T-helper 2 cell (primary cell): ENCODE data around the gene ATRX.
"Not testable (repeated sequence)": the region's sequence is repeated elsewhere in the genome, so short reads cannot be mapped to it uniquely, and the experiment has no call there.

Experiments
- DNase-seq, 5 experiments: peaks; one replicate each; pipeline versions ENCODE4 v3.0.0 to v3.0.0-alpha.2; 2012 to 2022
- total RNA-seq, 2 donors: gene quantifications; one replicate each; lab custom pipeline; 2026; lab: John Stamatoyannopoulos, UW

ATRX gene, protein sequence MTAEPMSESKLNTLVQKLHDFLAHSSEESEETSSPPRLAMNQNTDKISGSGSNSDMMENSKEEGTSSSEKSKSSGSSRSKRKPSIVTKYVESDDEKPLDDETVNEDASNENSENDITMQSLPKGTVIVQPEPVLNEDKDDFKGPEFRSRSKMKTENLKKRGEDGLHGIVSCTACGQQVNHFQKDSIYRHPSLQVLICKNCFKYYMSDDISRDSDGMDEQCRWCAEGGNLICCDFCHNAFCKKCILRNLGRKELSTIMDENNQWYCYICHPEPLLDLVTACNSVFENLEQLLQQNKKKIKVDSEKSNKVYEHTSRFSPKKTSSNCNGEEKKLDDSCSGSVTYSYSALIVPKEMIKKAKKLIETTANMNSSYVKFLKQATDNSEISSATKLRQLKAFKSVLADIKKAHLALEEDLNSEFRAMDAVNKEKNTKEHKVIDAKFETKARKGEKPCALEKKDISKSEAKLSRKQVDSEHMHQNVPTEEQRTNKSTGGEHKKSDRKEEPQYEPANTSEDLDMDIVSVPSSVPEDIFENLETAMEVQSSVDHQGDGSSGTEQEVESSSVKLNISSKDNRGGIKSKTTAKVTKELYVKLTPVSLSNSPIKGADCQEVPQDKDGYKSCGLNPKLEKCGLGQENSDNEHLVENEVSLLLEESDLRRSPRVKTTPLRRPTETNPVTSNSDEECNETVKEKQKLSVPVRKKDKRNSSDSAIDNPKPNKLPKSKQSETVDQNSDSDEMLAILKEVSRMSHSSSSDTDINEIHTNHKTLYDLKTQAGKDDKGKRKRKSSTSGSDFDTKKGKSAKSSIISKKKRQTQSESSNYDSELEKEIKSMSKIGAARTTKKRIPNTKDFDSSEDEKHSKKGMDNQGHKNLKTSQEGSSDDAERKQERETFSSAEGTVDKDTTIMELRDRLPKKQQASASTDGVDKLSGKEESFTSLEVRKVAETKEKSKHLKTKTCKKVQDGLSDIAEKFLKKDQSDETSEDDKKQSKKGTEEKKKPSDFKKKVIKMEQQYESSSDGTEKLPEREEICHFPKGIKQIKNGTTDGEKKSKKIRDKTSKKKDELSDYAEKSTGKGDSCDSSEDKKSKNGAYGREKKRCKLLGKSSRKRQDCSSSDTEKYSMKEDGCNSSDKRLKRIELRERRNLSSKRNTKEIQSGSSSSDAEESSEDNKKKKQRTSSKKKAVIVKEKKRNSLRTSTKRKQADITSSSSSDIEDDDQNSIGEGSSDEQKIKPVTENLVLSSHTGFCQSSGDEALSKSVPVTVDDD (N-terminal part only)
- 158 to 248 reads per million in 2 donors for total RNA-seq

DNA sequence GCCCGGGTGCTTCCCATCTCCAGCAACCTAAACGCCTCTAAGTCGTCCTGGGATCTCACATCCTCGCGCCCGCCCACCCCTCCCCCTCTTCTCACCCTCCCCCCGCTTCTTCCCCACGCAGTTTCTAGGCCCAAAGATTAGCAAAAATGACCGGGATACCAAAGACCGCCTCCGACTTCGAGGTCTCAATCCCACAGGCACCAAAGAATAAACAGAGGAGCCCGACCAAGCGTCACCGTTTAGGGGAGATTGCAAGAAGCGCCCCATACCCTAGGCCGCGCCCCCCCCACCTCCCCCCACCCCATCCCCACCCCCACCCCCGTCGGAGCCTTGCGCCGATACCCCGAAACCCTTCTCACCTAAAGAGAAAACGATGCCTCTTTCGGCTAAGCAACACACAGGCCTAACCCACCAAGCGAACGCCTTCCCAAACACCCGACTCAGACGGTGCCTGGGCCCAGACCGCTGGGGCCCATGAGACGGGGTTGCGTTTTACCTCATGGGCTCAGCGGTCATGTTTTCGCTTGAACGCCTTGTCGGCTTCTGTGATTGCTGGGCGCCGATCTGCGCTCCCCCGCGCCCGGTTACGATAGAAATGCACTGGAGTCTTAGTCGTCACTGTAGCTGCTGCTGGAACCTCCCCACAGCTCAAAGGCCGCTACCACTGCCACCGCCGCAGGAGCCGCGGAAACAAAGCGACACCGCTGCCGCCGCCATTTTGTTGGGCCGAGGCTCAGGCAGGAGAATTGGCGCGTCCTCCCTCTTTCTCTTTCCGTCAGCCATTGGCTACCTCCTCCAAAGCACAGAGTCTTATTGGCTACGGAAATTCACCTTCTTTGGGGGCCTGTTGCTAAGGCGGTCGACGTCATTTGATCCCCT lies at the start of gene ATRX:
ATRX (minus strand) TSS at position 731 of the 879 bp plus-strand sequence; CDS start at position 516, 215 bp downstream.
- peak; percentile 47 to 93 (median 74) for DNase-seq

DNA sequence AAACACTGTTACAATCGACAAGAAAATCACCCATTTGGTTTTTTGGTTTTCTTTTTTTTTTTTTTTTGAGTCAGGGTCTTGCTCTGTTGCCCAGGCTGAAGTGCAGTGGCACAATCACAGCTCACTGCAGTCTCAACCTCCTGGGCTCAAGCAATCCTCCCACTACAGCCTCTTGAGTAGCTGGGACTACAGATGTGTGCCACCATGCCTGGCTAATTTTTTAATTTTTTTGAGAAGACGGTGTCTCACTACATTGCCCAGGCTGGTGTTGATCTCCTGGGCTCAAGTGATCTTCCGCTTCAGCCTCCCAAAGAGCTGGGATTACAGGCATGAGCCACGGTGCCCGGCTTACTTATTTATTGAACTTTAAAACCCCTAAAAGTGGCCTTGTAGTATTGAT lies 45.5 kb upstream of the ATRX start:
- not testable (repeated sequence) for DNase-seq

DNA sequence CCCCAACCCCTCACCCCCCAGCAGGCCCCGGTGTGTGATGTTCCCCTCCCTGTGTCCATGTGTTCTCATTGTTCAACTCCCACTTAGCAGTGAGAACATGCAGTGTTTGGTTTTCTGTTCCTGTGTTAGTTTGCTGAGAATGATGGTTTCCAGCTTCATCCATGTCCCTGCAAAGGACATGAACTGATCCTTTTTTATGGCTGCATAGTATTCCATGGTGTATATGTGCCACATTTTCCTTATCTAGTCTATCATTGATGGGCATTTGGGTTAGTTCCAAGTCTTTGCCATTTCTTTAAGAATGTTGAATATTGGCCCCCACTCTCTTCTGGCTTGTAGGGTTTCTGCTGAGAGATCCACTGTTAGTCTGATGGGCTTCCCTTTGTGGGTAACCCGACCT lies 36.0 kb upstream of the ATRX start:
- not testable (repeated sequence) for DNase-seq

DNA sequence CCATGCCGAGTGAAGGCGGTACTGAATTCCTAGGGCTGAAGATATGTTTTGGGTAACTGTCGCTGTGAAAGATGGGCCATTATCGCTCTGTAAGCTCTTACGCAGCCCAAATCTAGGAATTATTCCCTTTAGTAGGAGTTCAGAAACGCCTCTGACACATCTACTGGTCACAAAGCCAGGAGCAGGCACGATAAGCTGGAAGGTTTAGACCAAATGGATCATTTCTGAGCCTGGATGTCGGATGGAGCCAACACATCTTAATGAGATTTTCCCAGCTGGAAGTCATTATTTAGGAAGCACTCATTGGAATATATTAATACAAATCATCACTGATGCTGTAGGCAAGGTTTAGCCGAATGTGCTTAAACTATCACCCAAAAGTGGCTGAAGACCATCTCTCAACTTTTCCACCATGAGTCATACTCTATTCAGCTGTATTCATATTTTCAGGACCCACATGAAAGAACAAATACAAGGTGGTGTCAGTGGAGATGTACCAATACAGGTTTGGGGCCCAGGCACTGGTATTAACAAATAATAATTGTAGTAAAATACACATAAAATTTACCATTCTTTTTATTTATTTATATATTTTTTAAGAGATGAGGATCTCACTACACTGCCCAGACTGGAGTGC lies 34.2 kb upstream of the ATRX start:
- DNase-seq = no peak

DNA sequence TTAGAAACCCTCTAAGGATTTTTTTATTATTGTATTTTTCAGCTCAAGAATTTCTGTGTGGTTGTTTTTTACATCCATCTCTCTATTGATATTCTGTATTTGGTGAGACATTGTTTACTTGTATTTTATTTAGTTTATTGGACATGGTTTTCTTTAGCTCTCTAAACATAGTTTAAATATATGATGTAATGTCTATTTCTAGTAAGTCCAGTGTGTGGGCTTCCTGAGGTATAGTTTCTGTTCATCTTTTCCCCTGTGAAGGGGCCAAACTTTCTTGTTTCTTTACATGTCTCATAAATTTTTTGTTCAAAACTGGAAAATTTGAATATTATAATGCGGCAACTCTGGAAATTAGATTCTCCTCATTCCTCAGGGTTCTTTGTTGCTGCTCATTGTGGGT lies 28.2 kb upstream of the ATRX start:
- DNase-seq = no peak

DNA sequence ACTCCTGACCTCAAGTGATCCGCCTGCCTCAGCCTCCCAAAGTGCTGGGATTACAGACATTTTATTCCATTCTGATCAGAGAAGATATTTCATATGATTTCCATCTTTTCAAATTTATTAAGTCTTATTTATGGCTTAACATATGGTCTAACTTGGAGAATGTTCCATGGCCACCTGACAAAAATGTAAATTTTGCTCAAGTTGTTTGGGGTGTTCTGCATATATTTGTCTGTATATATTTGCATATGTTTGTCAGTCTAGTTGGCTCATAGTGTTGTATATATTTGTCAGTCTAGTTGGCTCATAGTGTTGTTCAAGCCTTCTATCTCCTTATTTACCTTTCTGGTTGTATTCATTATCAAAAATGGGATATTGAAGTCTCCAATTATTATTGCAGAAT lies 16.2 kb upstream of the ATRX start:
- DNase-seq = no peak

DNA sequence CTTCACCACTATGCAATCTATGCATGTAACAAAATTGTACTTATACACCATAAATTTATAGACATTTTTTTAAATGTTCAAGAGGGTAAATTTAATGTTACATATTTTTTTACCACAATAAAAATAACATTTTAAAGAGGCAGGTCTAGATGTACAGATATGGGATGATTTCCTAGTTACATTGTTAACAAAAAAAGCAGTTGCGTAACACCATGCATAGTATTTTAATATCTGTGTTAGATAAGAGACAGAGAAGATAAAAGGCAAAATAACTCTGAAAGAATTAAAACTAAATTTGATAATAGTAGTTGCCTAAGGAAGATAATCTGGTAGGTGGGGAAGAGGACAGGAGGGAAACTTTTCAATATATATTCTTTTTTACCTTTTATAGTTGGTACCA lies 9.1 kb upstream of the ATRX start:
- no peak for DNase-seq

DNA sequence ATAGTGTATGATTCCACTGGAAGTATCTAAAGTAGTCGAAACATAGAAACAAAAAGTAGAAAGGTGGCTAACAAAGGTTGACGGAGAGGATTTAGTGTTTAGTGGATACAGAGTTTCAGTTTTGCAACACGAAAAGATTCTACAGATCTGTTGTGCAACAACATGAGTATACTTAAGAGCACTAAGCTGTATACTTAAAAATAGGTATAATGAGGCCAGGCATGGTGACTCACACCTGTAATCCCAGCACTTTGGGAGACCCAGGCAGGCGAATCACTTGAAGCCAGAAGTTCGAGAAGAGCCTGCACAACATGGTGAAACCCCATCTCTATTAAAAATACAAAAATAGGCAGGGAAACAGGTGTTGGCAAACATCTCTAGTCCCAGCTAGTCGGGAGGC lies 7.9 kb upstream of the ATRX start:
- DNase-seq = no peak

DNA sequence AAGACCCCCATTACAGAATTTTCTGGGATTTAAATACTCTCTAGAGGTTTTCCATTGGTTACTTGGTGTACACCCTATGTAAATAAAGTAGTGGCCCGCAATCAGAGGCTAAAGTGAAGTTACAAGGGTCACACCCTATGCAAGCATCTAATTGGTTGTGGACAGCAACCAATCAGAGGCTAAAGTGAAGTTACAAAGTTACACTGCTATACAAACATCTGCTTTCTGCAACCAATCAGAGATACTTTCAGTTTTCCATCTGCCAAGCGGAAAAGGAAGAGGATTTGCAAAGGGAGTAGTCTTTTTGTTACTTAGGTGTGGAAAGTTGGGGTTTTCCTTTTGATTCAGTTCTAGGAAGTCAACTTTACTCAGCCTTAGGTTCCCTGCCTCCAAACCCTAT lies 2.0 kb upstream of the ATRX start:
- DNase-seq = peak in 2 of 5 experiments; percentile 55 to 86

DNA sequence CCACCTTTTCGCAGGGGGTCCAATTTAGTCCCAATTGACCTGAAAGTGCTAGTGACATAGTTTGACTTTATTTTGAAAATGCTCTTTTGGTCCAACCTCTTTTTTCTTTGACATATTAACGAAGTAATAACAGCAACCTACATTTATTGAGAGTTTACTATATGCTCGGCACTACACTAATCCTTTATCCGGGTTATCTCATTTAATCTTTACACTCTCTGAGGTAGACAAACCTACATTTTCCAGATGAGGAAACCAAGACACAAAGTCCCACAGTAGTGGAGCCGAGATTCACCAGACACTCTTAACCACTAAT lies 307 bp upstream of the ATRX start:
- DNase-seq = no peak

DNA sequence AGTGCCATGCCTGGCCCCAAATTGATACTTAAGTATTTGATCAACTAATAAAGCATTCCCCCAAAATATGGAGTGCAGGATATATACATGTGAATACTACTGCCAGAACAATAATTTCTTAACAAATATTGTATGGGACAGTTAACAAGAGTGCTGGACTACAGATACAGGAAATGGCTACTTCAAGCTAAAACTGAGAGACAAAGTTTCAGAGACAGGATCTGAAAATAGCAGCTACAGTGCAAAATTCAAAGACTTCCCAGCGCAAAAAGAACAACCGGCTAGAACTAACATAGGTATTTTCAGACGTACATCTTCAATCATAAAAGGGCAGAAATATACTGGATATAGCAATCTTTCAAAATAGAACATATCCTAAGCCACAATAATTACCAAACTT lies 6.3 kb downstream of the ATRX start:
- no peak for DNase-seq

DNA sequence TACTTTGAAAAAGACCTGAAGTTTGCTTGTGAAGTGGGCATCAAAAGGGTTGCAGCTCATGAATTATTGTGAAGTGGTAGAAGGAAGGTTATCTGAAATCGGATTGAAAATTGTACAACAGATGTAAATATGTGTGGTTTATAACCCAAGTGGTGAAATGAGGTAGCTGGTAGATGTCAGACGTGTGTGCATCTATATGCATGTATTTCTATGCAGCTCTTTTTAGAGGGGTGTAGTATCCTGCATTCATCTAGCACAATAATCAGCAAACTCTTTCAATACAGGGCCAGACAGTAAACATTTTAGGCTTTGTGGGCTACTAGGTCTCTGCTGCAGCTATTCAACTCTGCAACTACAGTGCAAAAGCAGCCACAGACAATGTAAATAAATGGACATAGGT lies 9.4 kb downstream of the ATRX start:
- peak in 1 of 5 experiments; percentile 69 for DNase-seq

DNA sequence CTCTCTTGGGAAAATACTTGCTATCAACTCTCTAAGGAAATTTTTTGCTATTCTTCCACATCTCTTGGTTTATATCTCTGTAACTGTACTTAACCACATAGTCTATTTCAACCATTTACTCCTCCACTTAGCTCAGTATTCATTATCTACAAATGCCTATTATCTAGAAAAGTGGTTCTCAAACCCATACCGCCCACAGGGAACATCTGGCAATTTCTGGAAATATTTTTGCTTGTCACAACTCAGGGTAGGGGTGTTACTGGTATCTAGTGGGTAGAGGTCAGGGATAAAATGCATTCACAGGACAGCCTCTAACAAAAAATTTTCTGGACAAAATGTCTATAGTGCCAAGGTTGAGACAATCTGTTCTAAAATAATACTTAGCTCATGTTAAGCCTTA lies 14.4 kb downstream of the ATRX start:
- DNase-seq = no peak

DNA sequence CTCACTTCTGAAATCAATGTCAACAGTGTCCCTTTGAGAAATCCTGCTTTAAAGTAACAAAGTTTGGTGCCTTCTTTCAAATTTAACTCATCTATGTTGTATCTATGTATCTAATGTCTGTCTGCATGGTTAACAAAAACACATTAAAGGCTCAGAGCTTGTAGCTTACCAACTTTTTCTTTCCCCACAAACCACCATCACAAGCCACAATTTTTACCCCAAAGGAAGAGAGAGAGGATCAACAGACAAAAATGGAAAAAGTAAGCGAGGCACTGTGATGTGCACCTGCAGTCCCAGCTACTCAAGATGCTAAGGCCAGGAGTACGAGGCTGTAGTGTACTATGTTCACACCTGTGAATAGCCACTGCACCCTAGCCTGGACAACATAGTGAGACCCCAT lies 17.2 kb downstream of the ATRX start:
- peak in 1 of 5 experiments; percentile 40 for DNase-seq

DNA sequence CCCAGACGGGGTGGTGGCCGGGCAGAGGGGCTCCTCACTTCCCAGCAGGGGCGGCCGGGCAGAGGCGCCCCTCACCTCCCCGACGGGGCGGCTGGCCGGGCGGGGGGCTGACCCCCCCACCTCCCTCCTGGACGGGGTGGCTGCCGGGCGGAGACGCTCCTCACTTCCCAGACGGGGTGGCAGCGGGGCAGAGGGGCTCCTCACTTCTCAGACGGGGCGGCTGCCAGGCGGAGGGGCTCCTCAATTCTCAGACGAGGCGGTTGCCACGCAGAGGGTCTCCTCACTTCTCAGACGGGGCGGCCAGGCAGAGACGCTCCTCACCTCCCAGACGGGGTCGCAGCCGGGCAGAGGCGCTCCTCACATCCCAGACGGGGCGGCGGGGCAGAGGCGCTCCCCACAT lies 19.8 kb downstream of the ATRX start:
- not testable (repeated sequence) for DNase-seq

DNA sequence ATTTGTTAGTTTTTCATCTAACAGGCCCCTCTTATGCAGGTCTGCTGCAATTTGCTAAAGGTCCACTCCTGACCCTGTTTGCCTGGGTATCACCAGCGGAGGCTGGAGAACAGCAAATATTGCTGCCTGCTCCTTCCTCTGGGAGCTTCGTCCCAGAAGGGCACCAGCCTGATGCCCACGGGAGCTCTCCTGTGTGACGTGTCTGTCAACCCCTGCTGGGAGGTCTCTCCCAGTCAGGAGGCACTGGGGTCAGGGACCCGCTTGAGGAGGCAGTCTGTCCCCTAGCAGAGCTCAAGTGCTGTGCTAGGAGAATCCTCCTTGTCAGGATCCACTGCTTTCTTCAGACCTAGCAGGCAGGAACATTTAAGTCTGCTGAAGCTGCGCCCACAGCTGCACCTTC lies 30.5 kb downstream of the ATRX start:
- DNase-seq = no peak

DNA sequence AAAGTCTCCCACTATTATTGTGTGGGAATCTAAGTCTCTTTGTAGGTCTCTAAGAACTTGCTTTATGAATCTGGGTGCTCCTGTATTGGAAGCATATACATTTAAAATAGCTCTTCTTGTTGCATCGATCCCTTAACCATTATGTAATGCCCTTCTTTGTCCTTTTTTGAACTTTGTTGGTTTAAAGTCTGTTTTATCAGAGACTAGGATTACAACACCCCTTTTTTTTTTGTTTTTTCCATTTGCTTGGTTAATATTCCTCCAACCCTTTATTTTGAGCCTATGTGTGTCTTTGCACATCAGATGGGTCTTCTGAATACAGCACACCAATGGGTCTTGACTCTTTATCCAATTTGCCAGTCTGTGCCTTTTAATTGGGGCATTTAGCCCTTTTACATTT lies 32.1 kb downstream of the ATRX start:
- DNase-seq = not testable (repeated sequence)

DNA sequence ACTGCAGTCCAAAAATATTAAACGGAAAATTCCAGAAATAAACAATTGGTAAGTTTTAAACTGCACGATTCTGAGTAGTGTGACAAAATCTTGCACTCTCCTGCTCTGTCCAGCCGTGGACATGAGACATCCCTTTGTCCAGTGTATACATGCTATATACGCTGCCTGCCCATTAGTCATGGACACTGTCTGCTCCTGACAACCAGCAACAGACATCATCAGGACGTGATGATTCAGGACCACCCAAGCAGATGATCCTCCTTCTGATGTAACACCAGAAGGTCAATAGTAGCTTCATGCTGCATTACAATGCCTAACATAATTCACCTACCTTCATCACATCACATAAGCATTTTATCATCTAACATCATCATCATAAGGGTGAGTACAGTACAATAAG lies 36.3 kb downstream of the ATRX start:
- no peak for DNase-seq

DNA sequence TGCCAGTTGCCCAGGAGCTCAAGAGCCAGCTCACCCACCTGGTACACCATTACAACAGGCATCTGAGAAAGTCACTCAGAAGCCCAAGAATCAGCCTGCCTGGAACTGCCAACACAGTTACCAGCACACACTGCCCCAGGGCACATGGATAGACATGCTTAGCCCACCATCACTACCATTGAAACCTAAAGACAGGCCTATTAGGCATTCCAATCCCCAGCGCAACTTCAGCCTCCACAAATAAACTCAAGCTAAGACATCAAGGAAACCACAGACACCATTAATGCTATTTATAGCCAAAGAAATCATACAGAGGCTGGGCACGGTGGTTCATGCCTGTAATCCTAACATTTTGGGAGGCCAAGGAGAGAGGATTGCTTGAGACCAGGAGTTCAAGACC lies 42.3 kb downstream of the ATRX start:
- DNase-seq = no peak

DNA sequence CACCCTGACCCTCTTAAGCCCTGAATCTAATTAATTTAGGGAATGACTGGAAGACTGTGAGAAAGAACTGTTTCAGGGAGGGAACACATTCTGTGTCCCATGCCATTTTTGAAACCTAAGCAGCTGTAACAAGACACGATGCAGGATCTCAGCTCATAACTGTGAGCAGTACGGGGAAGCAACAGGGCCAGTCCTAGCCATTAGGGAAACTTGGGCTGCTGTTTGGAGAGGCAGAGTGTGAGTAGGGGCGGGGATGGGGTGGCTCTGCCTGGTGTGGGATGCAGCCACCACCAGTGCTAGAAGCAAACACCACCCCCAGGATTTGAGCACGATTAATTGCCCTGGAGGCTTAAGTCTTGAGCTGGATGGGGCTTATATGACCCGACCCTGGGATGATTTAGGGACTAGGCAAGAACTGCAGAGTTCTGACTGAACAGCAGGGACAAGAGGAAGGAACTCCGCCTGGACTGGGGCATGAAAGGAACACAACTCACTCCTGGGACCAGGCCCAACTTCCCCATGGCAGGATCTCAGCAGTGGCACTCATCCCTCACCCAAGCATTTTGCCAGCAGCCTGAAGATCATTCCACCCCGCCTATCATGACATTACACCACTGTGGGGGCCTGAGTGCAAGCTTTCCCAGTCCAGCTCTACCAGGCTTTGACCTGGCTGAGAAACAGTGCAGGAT lies 43.1 kb downstream of the ATRX start:
- no peak for DNase-seq

DNA sequence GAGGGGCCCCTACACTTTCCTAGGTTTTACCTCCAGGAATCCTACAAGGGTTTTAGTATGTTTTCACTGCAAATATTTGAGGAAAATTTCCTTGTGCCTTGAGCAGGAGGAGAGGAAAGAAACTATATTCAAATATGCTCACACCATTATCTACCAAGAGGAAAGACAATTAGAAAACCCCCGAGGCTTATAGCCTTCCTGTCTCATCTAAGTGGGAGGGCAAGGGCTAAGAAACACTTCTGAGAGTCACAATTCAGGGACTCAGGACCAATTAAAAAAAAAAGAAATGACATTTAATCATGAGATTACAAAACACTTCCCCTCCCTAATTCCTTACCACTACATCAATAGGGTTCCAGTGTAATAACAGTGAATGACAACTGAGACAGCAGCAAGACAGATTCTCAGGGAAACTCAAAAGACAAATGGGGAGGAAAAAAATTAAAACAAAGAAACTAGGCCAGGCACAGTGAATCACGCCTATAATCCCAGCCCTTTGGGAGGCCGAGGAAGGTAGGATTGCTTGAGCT lies 45.6 kb downstream of the ATRX start:
- DNase-seq = no peak
